NCI-H345 treated with DMSO at 0.1 percent for 48 hours (cell line): ENCODE data around the gene PSMB7.

ENCODE experiments used
- DNase-seq: peaks from one replicate; lab custom pipeline; 2025; ENCODE audit not compliant: unreplicated experiment; lab: John Stamatoyannopoulos, UW

Gene PSMB7

GRCh38 chr9:124358631-124359030 lies 56.6 kb downstream of the PSMB7 start:
- DNase-seq: no peak

- no peak for DNase-seq
Observed at GRCh38 chr9:124357721-124358361, 57.4 kb downstream of the PSMB7 start.

GRCh38 chr9:124356745-124357390 lies 58.4 kb downstream of the PSMB7 start:
- DNase-seq: no peak

- DNase-seq: no peak
Observed at GRCh38 chr9:124355941-124356744, 59.1 kb downstream of the PSMB7 start.

GRCh38 chr9:124355039-124355940 lies 60.0 kb downstream of the PSMB7 start:
- DNase-seq: no peak

GRCh38 chr9:124354346-124355038 lies 60.8 kb downstream of the PSMB7 start:
- no peak for DNase-seq

GRCh38 chr9:124353811-124354274 lies 61.4 kb downstream of the PSMB7 start:
- no peak for DNase-seq

- no peak for DNase-seq
Observed at GRCh38 chr9:124353166-124353768, 62.0 kb downstream of the PSMB7 start.

- no peak for DNase-seq
Observed at GRCh38 chr9:124352616-124353015, 62.6 kb downstream of the PSMB7 start.

- DNase-seq: no peak
Observed at GRCh38 chr9:124351672-124352468, 63.4 kb downstream of the PSMB7 start.

- DNase-seq: no peak
Observed at GRCh38 chr9:124350494-124351263, 64.6 kb downstream of the PSMB7 start.

GRCh38 chr9:124349675-124350493 lies 65.4 kb downstream of the PSMB7 start:
- DNase-seq: no peak

GRCh38 chr9:124349267-124349666 lies 66.0 kb downstream of the PSMB7 start:
- DNase-seq: no peak

- DNase-seq: no peak
Observed at GRCh38 chr9:124348831-124349230, 66.4 kb downstream of the PSMB7 start.

GRCh38 chr9:124348363-124348762 lies 66.9 kb downstream of the PSMB7 start:
- no peak for DNase-seq

- DNase-seq: no peak
Observed at GRCh38 chr9:124347968-124348358, 67.3 kb downstream of the PSMB7 start.

GRCh38 chr9:124347206-124347967 lies 67.9 kb downstream of the PSMB7 start:
- no peak for DNase-seq
